ENCODE results near the gene PKDREJ. TPM values are rescaled to one million over a fixed set of nuclear protein-coding genes. Genes with fewer than 3 reads are reported as not detected.

The PKDREJ gene
- total RNA-seq, 1 experiment from 2014 or later: not detected

DNA sequence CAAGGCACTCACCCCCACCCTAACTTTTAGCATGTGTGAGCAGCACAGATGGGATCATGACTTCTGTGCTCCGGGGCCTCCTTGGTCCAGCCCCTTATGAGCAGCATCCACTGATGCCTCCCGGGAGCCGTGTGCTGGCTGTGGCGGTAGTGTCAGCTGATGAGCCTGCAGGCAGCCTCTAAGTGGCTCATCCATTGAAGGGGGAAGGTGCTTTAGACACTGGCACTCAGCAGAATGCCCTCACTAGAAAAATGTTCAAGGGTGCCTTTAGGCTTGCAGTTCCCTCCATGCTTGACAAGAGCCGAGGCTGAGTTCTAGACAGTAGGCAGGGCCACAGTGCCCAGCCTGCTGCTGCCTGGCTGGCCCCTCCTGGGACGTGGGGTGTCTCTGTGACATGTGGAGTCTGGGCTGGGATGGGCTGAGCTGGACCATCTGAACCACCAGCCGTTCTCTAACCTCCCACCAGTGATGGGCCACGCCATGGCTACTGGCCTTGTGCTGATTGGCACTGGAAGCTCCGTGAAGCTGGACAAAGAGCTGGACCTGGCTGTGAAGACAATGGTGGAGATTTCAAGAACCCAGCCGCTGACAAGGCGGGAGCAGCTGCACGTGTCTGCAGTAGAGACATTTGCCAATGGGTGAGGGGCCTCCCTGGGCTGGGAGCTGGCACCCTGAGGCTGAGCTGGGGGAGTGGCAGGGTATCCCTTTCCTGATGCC is 10.4 kb upstream of the PKDREJ start:
- intact Hi-C loops (cut with micrococcal nuclease): no loop called here
- Mint-ChIP-seq H3K27me3 (ENCODE audit: insufficient read depth, unreplicated experiment) (no peaks in the 10 kb centered on the region), H3K9me3 (ENCODE audit: unreplicated experiment) (no peaks in the 10 kb centered on the region), H3K4me1 (ENCODE audit: insufficient read depth, unreplicated experiment) (peaks cover 9% of the 10 kb centered on the region), H3K36me3 (ENCODE audit: insufficient read depth, unreplicated experiment) (peaks cover 33% of the 10 kb centered on the region), H3K4me3 (ENCODE audit: unreplicated experiment) (no peak overlapping the region), H3K27ac (ENCODE audit: low read depth, unreplicated experiment) (no peak overlapping the region)
- DNase-seq (ENCODE audit: unreplicated experiment): no peak
- no TSS peak for BruUV-seq (replicated peaks)
- TF ChIP-seq, protein P1, sequence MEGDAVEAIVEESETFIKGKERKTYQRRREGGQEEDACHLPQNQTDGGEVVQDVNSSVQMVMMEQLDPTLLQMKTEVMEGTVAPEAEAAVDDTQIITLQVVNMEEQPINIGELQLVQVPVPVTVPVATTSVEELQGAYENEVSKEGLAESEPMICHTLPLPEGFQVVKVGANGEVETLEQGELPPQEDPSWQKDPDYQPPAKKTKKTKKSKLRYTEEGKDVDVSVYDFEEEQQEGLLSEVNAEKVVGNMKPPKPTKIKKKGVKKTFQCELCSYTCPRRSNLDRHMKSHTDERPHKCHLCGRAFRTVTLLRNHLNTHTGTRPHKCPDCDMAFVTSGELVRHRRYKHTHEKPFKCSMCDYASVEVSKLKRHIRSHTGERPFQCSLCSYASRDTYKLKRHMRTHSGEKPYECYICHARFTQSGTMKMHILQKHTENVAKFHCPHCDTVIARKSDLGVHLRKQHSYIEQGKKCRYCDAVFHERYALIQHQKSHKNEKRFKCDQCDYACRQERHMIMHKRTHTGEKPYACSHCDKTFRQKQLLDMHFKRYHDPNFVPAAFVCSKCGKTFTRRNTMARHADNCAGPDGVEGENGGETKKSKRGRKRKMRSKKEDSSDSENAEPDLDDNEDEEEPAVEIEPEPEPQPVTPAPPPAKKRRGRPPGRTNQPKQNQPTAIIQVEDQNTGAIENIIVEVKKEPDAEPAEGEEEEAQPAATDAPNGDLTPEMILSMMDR (IDR thresholded peaks at IDR 0.05; ENCODE audit: unreplicated experiment): no peak
- ChIA-PET POLR2A (no interaction called here), CTCF (interaction anchor here (0.6 kb wide), 1 partner anchor 367 kb away, joined by 3 read pairs; no protein-coding TSS in a partner anchor)

DNA sequence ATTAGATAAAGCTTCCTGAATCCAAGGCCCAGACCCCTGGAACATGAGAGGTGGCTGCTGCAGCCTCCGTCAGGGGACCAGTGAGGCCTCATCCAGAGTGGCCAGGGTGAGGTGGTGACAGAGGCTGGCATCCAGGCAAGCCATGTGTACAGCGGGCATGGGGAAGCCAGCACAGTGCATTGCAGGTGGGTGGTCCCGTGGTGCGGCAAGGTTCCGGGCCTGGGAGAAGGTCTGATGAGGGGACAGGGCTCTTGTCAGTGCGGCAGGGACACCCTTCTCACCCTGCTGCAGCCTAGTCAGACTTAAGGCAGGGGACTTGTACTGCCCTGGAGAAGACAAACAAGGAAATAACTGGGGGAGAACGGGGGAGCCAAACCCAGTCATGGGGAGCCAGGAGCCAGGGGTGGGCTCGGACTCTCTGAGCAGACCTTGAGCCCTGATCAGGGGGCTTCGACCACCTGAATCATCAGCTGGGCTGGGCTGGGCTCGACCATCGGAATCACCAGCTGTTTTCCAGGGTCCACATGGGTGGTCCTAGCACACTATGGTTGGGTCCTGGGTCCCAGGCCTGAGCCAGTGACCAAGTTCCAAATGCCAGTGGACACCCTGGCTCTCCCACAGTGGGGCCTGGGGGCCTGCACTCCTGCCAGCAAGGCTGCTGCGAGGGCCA is 9.8 kb upstream of the PKDREJ start:
- no peak for DNase-seq (ENCODE audit: unreplicated experiment)
- POLR2A ChIA-PET: no interaction called here
- CTCF ChIA-PET: no interaction called here
- no TSS peak for BruUV-seq (replicated peaks)
- Mint-ChIP-seq H3K4me3 (ENCODE audit: unreplicated experiment) (no peak overlapping the region), H3K9me3 (ENCODE audit: unreplicated experiment) (no peaks in the 10 kb centered on the region), H3K27ac (ENCODE audit: low read depth, unreplicated experiment) (no peak overlapping the region), H3K36me3 (ENCODE audit: insufficient read depth, unreplicated experiment) (peaks cover 26% of the 10 kb centered on the region), H3K27me3 (ENCODE audit: insufficient read depth, unreplicated experiment) (no peaks in the 10 kb centered on the region), H3K4me1 (ENCODE audit: insufficient read depth, unreplicated experiment) (peaks cover 9% of the 10 kb centered on the region)
- TF ChIP-seq, protein P1 (IDR thresholded peaks at IDR 0.05; ENCODE audit: unreplicated experiment): no peak
- intact Hi-C loops (cut with micrococcal nuclease): no loop called here

DNA sequence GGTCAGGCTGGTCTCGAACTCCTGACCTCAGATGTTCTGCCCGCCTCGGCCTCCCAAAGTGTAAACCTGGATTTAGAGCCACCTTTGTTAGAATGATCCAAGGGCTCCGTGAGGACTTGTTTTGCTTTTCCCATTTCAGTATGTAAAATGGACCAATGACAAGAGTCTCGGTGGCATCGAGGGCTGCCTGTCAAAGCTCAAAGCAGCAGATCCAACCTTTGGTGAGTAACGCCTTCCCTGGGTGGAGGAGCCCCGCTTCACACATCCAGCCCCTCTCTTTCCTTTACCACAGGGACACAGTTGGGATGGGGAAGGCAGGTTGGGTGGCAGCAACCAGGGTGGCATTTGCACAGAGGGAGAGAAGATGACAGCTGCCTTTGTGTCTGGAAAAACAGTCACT is 9.1 kb upstream of the PKDREJ start:
- Mint-ChIP-seq H3K36me3 (ENCODE audit: insufficient read depth, unreplicated experiment) (peaks cover 23% of the 10 kb centered on the region), H3K9me3 (ENCODE audit: unreplicated experiment) (no peaks in the 10 kb centered on the region), H3K4me1 (ENCODE audit: insufficient read depth, unreplicated experiment) (peaks cover 9% of the 10 kb centered on the region), H3K27me3 (ENCODE audit: insufficient read depth, unreplicated experiment) (no peaks in the 10 kb centered on the region), H3K4me3 (ENCODE audit: unreplicated experiment) (no peak overlapping the region), H3K27ac (ENCODE audit: low read depth, unreplicated experiment) (no peak overlapping the region)
- ChIA-PET CTCF (interaction anchor here (0.7 kb wide), 1 partner anchor 267 kb away, joined by 3 read pairs; no protein-coding TSS in a partner anchor), POLR2A (interaction anchor here (0.6 kb wide), 1 partner anchor 61 kb away, joined by 4 read pairs; no protein-coding TSS in a partner anchor)
- DNase-seq (ENCODE audit: unreplicated experiment): no peak
- TF ChIP-seq, protein P1 (IDR thresholded peaks at IDR 0.05; ENCODE audit: unreplicated experiment): no peak
- no TSS peak for BruUV-seq (replicated peaks)
- intact Hi-C loops (cut with micrococcal nuclease): no loop called here

DNA sequence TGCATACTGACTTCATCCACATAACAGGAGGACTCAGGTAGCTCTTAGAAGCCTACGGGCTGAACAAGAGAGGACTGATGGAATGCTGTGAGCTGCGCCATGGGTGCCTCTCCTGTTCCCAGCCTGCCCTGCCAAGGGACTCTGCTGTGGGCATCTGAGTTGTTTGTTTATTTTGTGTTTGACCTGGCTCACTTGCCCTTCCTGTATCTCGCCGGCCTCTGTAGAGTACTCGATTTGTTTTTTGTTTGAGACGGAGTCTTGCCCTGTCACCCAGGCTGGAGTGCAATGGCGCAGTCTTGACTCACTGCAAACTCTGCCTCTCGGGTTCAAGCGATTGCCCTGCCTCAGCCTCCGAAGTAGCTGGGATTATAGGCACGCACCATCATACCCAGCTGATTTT is 6.4 kb upstream of the PKDREJ start:
- Mint-ChIP-seq H3K27ac (ENCODE audit: low read depth, unreplicated experiment) (no peak overlapping the region), H3K4me1 (ENCODE audit: insufficient read depth, unreplicated experiment) (peaks cover 14% of the 10 kb centered on the region), H3K4me3 (ENCODE audit: unreplicated experiment) (peak overlapping the region; percentile 84), H3K9me3 (ENCODE audit: unreplicated experiment) (no peaks in the 10 kb centered on the region), H3K27me3 (ENCODE audit: insufficient read depth, unreplicated experiment) (no peaks in the 10 kb centered on the region), H3K36me3 (ENCODE audit: insufficient read depth, unreplicated experiment) (peaks cover 4% of the 10 kb centered on the region)
- CTCF ChIA-PET: interaction anchor here (0.6 kb wide), 2 partner anchors 263 to 264 kb away, joined by 3 read pairs; no protein-coding TSS in a partner anchor
- POLR2A ChIA-PET: interaction anchor here (2.3 to 3.2 kb wide), 2 partner anchors 17 to 20 kb away, joined by 7 to 29 read pairs; partner anchors contain the start of gene CDPF1
- no TSS peak for BruUV-seq (replicated peaks)
- no peak for DNase-seq (ENCODE audit: unreplicated experiment)
- TF ChIP-seq, protein P1 (IDR thresholded peaks at IDR 0.05; ENCODE audit: unreplicated experiment): no peak
- intact Hi-C loops (cut with micrococcal nuclease): no loop called here
